Middle frontal gyrus (tissue), 1 donor: ENCODE data around the gene GRB7.

Source experiments
- DNase-seq: peaks from one replicate; pipeline ENCODE4 v3.0.0-alpha.2; 2015; ENCODE audit warnings: low spot score; ENCODE audit errors: extremely low spot score

The GRB7 gene

GRCh38 chr17:39769974-39770587 is 32.3 kb downstream of the GRB7 start:
- DNase-seq: no peak

- peak; percentile 20 for DNase-seq
Observed at GRCh38 chr17:39772415-39772814, 34.7 kb downstream of the GRB7 start.

GRCh38 chr17:39772987-39773934 is 35.5 kb downstream of the GRB7 start:
- DNase-seq: no peak

GRCh38 chr17:39774047-39774446 is 36.3 kb downstream of the GRB7 start:
- no peak for DNase-seq

GRCh38 chr17:39775031-39775430 is 37.3 kb downstream of the GRB7 start:
- no peak for DNase-seq

- DNase-seq: no peak
Observed at GRCh38 chr17:39776252-39776651, 38.5 kb downstream of the GRB7 start.

- DNase-seq: no peak
Observed at GRCh38 chr17:39777534-39778365, 40.0 kb downstream of the GRB7 start.

GRCh38 chr17:39781031-39781860 is 43.5 kb downstream of the GRB7 start:
- DNase-seq: no peak

GRCh38 chr17:39781861-39782213 is 44.1 kb downstream of the GRB7 start:
- DNase-seq: no peak

GRCh38 chr17:39782481-39782880 is 44.7 kb downstream of the GRB7 start:
- DNase-seq: no peak

- no peak for DNase-seq
Observed at GRCh38 chr17:39782980-39783379, 45.2 kb downstream of the GRB7 start.

- DNase-seq: no peak
Observed at GRCh38 chr17:39787041-39787440, 49.3 kb downstream of the GRB7 start.

GRCh38 chr17:39787743-39788484 is 50.2 kb downstream of the GRB7 start:
- no peak for DNase-seq

GRCh38 chr17:39791111-39791992 is 53.6 kb downstream of the GRB7 start:
- no peak for DNase-seq

GRCh38 chr17:39792526-39793221 is 54.9 kb downstream of the GRB7 start:
- no peak for DNase-seq

GRCh38 chr17:39793301-39793872 is 55.6 kb downstream of the GRB7 start:
- no peak for DNase-seq

- DNase-seq: no peak
Observed at GRCh38 chr17:39794249-39794970, 56.7 kb downstream of the GRB7 start.
